T-helper 1 cell treated with Interleukin-12 subunit alpha and Interleukin-12 subunit beta and Interleukin-4 antibody, amounts not matched to agents 30 μg/mL and 1 μg/mL, for 36 hours (primary cell): ENCODE results near the gene HOXA5.

ENCODE experiments used
- H3K27ac Mint-ChIP-seq: one replicate; pipeline ENCODE4 v1.8.0; 2021; ENCODE audit warnings: mild to moderate bottlenecking, mixed read lengths
- H3K27me3 Mint-ChIP-seq: one replicate; pipeline ENCODE4 v1.8.0; 2021; ENCODE audit warnings: low read depth, mixed read lengths
- H3K36me3 Mint-ChIP-seq: one replicate; pipeline ENCODE4 v1.8.0; 2021; ENCODE audit warnings: low read depth, mixed read lengths
- H3K4me1 Mint-ChIP-seq: one replicate; pipeline ENCODE4 v1.8.0; 2021; ENCODE audit warnings: low read depth, mixed read lengths
- H3K4me3 Mint-ChIP-seq: one replicate; pipeline ENCODE4 v1.8.0; 2021; ENCODE audit warnings: mild to moderate bottlenecking, moderate library complexity, mixed read lengths
- H3K9me3 Mint-ChIP-seq: one replicate; pipeline ENCODE4 v1.8.0; 2021; ENCODE audit warnings: mixed read lengths

Gene HOXA5

DNA sequence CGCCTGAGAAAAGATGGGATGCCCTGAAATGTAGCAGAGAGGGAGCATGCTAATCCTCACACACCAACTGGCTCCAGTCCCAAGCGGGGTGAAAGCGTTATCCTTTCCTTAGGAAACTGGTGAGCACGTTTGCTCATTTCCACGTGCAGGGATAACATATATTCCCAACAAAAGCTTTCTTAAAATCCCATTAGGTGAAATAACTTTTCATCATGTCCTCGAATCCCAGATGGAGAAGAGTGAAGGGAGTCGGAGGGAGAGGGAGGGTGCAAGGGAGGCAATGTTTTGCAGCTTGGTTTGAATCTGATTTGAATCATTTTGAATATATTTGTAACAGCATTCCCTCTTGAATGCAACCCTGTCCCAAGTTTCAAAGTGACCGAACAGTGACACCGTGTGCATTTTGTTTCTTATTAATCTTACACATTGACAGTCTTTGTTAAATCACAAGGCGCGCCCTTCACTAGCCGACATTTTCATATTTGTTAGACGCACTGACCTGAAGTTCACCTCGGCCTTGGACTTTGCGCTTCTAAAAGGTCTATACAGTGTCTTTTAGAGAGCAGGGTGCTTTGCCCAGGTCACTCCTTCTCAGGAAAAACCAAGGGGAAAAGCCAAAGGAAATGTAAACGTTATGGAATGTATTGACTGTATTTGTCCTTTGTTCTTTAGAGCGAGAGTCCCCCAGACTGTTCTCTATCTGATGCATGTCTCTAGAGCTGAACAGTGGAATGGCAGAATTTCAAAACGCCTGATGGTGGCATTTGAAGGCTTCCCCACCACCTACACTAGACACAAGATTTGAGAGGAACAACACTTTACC is 9.9 kb downstream of the HOXA5 start:
- Mint-ChIP-seq H3K27ac (no peak overlapping the region), H3K36me3 (peaks cover 1% of the 10 kb centered on the region), H3K27me3 (peaks cover 62% of the 10 kb centered on the region), H3K4me1 (peaks cover 28% of the 10 kb centered on the region), H3K9me3 (no peaks in the 10 kb centered on the region), H3K4me3 (peak overlapping the region; percentile 35)

DNA sequence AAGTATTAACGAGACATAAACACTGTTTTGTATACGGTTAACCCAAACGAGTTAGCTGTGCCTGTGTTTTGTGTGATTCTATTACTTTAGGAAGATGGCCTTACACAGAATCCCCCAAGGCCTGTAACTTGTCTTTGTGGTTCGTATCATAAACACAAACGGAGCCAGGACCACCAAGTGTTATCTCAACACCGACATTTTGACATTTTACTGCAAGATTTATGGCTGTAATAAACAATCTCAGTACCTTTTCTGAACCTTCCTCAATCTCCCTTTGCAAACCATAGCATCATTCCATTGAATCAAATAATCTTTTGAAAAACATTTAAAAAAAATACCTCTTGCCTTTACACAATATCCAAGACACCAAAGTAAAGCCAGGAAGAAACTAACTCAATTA is 10.5 kb downstream of the HOXA5 start:
- Mint-ChIP-seq H3K27ac (no peak overlapping the region), H3K27me3 (peaks cover 65% of the 10 kb centered on the region), H3K4me3 (no peak overlapping the region), H3K9me3 (no peaks in the 10 kb centered on the region), H3K36me3 (peaks cover 1% of the 10 kb centered on the region), H3K4me1 (peaks cover 28% of the 10 kb centered on the region)

DNA sequence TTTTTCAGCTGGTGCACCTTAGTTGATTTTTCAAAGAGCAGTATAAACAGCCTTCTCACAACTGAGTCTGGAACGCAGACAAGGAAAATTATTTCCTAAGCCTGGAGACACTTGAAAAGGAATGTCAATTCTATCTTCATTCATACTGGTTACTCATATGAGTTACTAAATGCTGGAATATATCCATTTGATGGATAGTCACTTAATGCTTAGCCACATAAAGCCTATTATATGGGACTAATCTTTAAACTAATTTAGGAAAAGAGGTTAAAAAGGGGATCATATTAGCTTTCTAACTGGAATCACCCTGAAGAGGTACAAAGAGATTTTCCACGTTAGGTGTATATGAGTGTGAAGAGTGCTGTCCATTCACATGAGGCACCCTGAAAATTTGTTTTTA is 11.3 kb downstream of the HOXA5 start:
- H3K9me3 Mint-ChIP-seq = no peaks in the 10 kb centered on the region
- peaks cover 66% of the 10 kb centered on the region for H3K27me3 Mint-ChIP-seq
- H3K27ac Mint-ChIP-seq = no peak overlapping the region
- peaks cover 1% of the 10 kb centered on the region for H3K36me3 Mint-ChIP-seq
- H3K4me1 Mint-ChIP-seq = peaks cover 27% of the 10 kb centered on the region
- H3K4me3 Mint-ChIP-seq = no peak overlapping the region

DNA sequence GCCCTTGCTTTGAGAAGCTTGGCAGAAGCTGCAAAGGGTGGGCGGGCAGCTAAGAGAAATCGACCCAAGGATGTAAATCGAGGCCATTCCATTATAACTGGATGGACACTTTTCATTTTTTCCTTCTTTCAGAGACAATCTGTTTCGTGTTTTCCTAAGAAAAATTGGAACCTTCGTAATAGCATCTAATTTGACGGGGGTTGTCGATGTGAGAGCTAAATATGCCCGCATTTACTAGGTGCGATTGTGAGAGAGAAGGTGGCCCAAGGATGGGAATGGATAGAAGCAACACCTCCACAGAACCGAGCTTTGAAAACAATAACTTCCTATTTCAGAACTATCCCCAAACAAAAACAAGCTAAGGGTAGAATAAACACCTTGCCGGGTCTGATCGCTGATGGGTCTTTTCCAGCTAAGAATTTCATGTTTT is 12.1 kb downstream of the HOXA5 start:
- Mint-ChIP-seq H3K9me3 (no peaks in the 10 kb centered on the region), H3K4me3 (peak overlapping the region; percentile 40), H3K27me3 (peaks cover 71% of the 10 kb centered on the region), H3K4me1 (peaks cover 27% of the 10 kb centered on the region), H3K27ac (no peak overlapping the region), H3K36me3 (peaks cover 1% of the 10 kb centered on the region)

DNA sequence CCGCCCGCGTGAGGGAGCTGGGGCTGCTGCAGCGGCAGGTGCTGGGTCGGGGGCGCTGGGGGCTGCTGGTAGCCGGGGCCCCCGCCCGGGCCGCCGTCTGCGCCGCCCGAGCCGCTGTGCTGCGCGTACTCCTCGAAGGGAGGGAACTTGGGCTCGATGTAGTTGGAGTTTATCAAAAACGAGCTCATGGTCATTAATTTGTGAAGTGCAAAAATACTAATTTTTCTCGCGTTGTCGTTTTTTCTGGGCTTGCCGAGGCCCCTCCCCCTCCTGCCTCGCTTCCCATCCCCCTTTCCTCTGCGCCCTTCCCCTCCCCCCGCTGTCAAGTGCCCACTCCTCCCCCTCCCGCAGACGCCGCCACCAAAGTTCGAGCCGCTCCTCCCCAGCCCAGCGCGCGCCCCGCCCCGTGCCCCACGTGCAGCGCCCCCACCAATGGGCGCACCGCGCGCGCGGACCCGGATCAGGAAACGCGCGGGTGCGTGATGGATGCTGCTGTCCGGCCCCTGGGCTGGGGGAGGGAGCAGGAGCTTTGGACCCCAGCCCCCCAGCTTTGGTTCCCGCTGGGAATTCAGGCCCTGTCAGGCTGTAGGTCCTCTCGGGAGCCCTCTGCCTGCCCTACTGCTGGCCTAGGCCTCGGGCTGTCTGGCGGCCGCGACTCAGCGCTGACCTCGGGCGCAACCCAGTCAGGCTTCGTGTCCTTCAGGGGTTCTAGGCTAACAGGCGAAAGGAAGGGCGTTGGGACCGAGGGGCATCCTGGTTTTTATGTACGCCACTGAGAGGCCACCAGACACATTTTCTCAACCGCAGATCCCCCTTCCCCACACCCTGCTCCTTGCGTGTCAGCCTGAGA is 12.7 kb downstream of the HOXA5 start, which contains the start of gene HOXA4:
TSS of gene HOXA4 (minus strand) at position 218 of the 850 bp plus-strand sequence. CDS start at position 194, 24 bp downstream.
- peaks cover 22% of the 10 kb centered on the region for H3K4me1 Mint-ChIP-seq
- peaks cover 69% of the 10 kb centered on the region for H3K27me3 Mint-ChIP-seq
- H3K9me3 Mint-ChIP-seq = no peaks in the 10 kb centered on the region
- H3K4me3 Mint-ChIP-seq = peak within 1 kb of the TSS; percentile 67
- no peak within 1 kb of the TSS for H3K27ac Mint-ChIP-seq
- peaks cover 1% of the 10 kb centered on the region for H3K36me3 Mint-ChIP-seq

DNA sequence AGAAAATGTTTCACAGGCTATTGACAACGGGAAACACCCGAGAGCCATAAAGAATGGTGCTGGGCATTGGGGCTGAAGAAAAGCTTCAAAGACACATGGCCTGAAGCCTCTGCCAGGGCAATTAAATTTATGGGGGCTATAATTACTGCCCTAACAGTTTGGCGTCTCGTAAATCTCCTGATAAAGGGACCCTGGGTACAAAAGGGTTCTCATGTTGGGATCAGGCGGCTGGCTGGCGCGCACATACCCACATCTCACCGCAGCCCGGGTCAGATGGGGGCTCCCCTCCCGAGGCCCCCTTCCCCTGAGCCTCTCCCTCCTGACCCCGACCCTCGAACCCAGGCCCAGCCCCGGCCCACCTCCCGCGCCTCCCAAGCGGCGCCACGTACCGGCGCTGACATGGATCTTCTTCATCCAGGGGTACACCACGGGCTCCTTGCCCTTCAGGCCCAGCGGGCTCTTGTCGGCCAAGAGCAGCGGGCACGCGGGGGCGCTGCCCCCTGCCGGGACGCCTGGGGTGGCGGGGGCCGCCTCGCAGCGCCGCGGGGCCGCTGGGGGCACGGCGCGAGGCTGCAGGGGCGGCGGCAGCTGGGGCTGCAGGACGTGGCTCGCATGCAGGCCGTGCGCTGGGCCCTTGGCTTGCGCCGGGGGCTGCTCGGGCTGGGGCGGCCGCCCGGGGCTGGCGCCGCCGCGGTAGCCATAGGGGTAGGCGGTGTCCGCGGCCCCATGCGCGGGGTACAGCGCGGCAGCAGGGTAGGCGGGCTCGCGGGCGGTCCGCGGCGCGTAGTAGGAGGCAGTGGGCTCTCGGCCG is 13.5 kb downstream of the HOXA5 start:
- Mint-ChIP-seq H3K4me3 (no peak overlapping the region), H3K4me1 (peaks cover 17% of the 10 kb centered on the region), H3K27ac (no peak overlapping the region), H3K27me3 (peaks cover 68% of the 10 kb centered on the region), H3K9me3 (no peaks in the 10 kb centered on the region), H3K36me3 (peaks cover 1% of the 10 kb centered on the region)

DNA sequence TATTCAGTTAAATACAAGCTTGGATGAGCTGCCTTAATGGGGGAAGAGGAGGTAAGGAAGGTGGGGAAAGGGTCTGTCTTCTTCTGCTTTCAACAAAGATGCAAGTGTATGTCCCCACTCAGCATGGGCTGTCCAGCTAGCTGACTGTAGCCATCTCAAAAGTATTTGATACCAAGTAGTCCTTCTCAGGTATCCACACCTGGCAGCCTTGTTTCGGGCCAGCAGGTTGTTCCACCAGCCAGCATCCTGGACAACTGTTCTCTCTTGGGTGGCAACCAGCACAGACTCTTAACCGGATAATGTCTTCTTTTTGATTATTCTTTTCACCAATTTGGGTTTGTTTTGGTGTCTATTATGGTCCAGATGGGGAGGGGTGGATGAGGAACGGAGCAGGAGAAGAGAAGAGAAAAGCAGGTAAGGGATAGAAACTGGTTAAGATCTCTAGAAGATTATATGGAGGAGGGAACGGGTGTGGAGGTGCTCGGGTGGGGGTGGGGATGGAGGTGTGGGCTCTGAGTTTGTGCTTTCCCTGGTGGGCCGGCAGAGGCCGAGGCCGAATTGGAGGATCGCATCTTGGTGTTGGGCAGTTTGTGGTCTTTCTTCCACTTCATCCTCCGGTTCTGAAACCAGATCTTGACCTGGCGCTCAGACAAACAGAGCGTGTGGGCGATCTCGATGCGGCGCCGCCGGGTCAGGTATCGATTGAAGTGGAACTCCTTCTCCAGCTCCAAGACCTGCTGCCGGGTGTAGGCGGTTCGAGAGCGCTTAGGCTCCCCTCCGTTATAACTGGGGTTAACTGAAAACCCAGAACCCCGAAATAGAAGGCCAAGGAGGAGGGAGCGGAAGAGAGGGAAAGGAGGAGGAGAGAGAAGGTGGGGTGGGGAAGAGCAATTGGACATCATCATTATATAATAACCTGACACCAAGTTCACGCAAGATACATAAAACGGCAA is 14.4 kb downstream of the HOXA5 start:
- H3K4me3 Mint-ChIP-seq = peak overlapping the region; percentile 50
- no peaks in the 10 kb centered on the region for H3K9me3 Mint-ChIP-seq
- peaks cover 8% of the 10 kb centered on the region for H3K4me1 Mint-ChIP-seq
- H3K27ac Mint-ChIP-seq = no peak overlapping the region
- H3K27me3 Mint-ChIP-seq = peaks cover 60% of the 10 kb centered on the region
- peaks cover 1% of the 10 kb centered on the region for H3K36me3 Mint-ChIP-seq

DNA sequence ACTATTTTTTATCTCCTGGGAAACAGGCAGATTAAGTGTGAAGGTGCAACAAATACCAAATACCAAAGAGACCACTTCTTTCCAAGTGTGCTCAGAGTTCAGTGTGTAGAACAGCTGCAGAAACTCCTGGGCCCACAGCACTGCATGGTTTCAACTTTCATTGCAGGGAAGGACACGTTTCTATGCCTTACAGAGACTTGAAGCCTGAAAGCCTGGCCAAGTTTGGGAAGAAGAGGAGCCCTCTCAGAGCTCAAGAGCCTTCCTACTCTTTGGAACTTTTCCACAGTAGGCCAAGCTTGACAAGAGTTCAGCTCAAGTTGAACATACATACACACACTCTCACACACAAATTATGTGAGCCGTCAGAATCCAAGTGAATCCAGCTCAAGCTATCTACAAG is 15.4 kb downstream of the HOXA5 start:
- no peak overlapping the region for H3K4me3 Mint-ChIP-seq
- no peaks in the 10 kb centered on the region for H3K4me1 Mint-ChIP-seq
- H3K27ac Mint-ChIP-seq = no peak overlapping the region
- no peaks in the 10 kb centered on the region for H3K9me3 Mint-ChIP-seq
- peaks cover 53% of the 10 kb centered on the region for H3K27me3 Mint-ChIP-seq
- H3K36me3 Mint-ChIP-seq = peaks cover 1% of the 10 kb centered on the region

DNA sequence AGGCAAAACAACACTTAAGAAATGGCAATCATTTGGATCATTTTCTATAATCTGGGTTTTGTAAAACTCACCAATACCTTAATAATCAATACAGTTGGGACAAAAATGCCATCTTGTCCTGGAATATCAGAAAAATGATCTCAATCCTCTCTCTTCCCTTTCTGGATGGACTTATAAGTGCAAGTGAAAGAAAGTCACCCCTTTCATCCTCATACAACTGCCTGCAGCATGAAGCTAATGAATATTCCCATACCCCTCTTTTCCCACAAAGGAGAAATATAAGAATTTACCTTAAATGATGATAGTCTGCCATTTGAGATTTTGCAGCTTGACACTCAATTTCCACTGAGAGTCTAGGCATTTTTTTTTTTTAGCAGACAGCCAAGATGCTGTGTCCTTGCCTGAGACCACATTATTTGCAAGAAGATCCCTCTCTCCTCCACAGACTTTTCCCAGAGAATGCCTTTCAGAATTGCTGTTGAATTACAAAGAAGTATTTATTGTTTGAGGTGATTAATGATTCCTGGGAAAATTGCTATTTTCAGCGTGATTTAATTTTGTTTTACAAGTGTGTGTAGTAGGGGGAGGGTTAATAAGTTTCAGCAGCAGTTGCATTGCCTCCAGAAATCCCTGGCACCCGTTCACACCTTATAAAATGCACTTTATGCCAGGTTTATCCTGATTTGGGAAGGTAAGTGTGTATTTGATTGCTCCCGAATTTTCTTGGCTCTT is 16.7 kb downstream of the HOXA5 start:
- Mint-ChIP-seq H3K27ac (no peak overlapping the region), H3K9me3 (no peaks in the 10 kb centered on the region), H3K4me1 (no peaks in the 10 kb centered on the region), H3K4me3 (no peak overlapping the region), H3K36me3 (no peaks in the 10 kb centered on the region), H3K27me3 (peaks cover 48% of the 10 kb centered on the region)

DNA sequence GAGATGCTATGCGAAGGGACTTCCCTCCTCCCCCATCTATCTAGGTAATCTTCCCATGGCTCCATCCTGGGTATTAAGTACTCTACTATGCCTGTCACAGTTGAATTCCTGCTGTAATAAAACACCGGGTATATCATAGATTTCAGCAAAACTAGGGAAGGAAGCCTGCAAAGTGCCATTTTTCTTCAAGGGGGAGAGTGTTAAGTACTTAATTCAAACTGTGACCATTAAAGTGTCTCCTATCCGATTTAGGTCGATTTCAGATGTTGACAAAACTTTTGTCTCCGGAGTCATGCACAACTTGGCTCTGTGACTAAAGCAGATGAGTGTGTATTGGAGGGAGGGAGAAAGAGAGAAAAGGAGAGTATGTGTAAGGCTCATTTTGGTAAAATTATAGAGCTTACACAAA is 17.5 kb downstream of the HOXA5 start:
- peaks cover 43% of the 10 kb centered on the region for H3K27me3 Mint-ChIP-seq
- no peaks in the 10 kb centered on the region for H3K9me3 Mint-ChIP-seq
- H3K27ac Mint-ChIP-seq = no peak overlapping the region
- H3K4me1 Mint-ChIP-seq = no peaks in the 10 kb centered on the region
- H3K4me3 Mint-ChIP-seq = no peak overlapping the region
- no peaks in the 10 kb centered on the region for H3K36me3 Mint-ChIP-seq

DNA sequence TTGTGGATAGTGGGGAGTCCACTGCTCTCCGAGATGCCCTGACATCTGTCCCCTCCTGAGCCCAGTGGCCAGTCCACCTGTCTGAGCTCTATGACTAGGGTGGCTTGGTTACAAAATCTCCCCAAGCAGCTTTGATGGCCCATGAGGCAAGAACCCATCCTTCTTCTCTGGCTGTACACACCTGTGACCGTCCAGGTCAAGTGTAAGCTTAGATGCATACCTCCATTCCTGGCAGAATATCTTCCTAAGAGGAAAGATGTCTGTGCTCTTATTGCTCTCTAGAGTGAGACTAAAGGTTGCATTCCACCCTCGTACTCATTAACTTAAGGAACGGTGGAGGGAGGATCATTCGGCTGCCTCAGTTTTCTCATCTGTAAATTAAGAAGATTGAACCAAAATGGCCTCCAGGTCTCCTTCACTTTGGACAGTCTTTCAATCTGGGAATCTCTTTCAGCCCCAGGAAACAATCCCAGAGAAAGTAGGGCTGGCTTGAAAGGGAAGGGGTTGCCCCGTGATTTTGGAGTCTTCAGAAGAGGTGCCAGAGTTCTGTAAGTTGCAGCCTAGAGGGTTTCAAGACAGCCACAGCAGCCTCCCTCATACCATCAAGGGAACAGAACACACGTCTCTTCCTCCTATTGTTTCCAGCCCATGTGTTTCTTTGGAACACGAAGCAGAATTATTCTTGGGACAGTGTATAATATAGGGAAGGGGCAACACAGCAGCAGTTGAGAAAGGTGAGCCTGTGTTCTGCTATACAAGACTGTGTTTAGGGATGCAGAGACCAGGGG is 18.4 kb downstream of the HOXA5 start:
- no peak overlapping the region for H3K27ac Mint-ChIP-seq
- no peak overlapping the region for H3K4me3 Mint-ChIP-seq
- H3K9me3 Mint-ChIP-seq = no peaks in the 10 kb centered on the region
- H3K36me3 Mint-ChIP-seq = no peaks in the 10 kb centered on the region
- peaks cover 43% of the 10 kb centered on the region for H3K27me3 Mint-ChIP-seq
- no peaks in the 10 kb centered on the region for H3K4me1 Mint-ChIP-seq

DNA sequence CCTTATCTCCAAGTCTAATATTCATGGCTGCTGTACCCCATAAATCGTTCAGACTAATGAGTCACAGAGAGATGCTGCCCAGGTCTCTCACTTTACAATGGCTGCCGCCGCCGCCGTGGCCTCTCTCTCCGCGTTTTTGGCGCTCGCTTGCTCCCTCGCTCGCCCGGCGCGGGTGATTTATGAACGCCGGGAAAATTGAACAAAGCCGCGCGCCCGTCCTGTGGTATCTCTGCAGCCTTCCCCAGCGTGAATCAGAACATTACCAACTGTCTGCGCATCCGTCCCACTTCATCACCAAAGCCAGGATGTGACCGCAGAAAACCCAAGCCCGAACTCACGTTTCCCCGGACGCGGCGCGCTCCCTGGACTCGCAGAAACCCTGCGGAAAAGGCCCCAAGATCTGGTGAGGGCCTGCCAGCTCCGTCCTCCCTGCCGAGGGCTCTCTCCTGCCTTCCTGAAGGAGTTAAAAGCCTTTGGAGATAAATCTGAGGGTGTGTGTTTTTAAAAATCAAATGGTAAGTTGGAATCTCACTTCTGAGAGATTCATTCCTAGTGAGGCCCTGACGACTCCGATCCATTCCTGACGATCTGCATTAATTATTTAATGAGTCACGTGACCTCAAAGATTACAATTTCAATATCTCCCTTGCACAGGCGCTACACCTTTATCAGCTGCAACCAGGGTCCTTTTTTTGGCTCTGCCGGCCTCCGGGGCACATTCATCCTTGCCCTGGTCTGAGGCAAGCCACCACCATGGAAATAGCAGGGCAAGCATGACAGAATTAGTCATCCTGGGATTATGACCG is 19.2 kb downstream of the HOXA5 start:
- H3K9me3 Mint-ChIP-seq = no peaks in the 10 kb centered on the region
- no peak overlapping the region for H3K27ac Mint-ChIP-seq
- H3K4me3 Mint-ChIP-seq = no peak overlapping the region
- H3K27me3 Mint-ChIP-seq = peaks cover 43% of the 10 kb centered on the region
- H3K4me1 Mint-ChIP-seq = no peaks in the 10 kb centered on the region
- no peaks in the 10 kb centered on the region for H3K36me3 Mint-ChIP-seq
